Measurements from ENCODE around the gene SLC2A10. TPM values are rescaled to one million over a fixed set of nuclear protein-coding genes. Genes with fewer than 3 reads are reported as not detected.

The SLC2A10 gene
- total RNA-seq (2021) = 28.6 and 33.6 TPM in 2 replicates
- Bru-seq, nascent RNA = percentile 66 among the genes with signal in this experiment
- BruChase-seq, experiment 1, labeled RNA remaining after a 2-hour chase = percentile 79 among the genes with signal in this experiment
- percentile 81 among the genes with signal in this experiment for BruChase-seq, experiment 2, labeled RNA remaining after a 6-hour chase
- long read RNA-seq, full-length matches to known transcripts = 41 of 56 reads
- long read RNA-seq, partial matches to known transcripts = 5 of 56 reads
- long read RNA-seq, other reads (novel, unspliced or antisense) = 10 of 56 reads

DNA sequence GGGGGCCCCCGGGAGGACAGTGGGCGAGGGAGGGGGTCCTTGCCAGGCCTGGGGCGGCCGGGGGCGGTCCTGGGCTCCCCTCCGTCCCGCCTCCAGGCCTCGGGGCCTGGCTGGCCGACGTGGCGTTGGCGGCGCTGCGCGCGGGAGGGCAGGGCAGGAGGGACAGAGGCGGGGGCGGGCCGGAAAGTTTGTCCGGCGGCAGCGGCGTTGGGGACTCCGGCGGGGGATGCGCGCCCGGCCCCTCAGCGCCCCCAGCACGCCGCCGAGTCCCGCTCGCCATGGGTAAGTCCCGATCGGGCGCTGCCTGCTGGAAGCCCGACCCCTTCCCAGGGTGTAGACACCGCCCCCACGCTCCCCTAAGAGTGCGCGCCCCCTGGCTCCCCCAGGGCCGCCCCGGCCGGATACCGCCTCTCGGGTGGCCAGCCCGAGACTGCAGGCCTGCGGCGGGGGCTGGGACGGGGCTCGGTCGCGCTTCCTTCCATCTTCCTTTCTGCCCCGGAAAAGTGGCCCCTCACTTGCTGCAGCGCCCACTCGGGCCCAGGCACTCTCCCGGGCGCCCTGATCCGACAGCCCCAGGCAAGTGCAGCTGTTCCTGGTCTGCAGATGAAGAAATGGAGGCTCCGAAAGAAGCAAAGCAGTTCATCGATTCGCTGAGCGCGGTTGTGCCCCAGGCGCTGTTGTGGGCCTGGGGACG, at the start of gene SLC2A10:
TSS of gene SLC2A10 (plus strand) at position 191 of the 694 bp plus-strand sequence. CDS start at position 279, 88 bp downstream.
- no peaks in the 10 kb centered on the region for H3F3A ChIP-seq (ENCODE audit: insufficient read depth, low read depth)
- POLR2A ChIA-PET (ENCODE audit: unreplicated experiment) = no interaction called here
- H3K36me3 ChIP-seq (ENCODE audit: low read depth) = no peaks in the 10 kb centered on the region
- H3K79me2 ChIP-seq (ENCODE audit: low read depth) = no peaks in the 10 kb centered on the region
- peak within 1 kb of the TSS; percentile 94 for H2AFZ ChIP-seq
- H3K9me3 ChIP-seq (ENCODE audit: insufficient read depth, low read depth) = peaks cover 8% of the 10 kb centered on the region
- TSS peak; percentile 55 for BruUV-seq (replicated peaks)
- no peak within 1 kb of the TSS for H3K27ac ChIP-seq
- H3K27me3 ChIP-seq (ENCODE audit: insufficient read depth, low read depth) = no peaks in the 10 kb centered on the region
- H3K4me1 ChIP-seq (replicated peaks; ENCODE audit: insufficient read depth) = peaks cover 10% of the 10 kb centered on the region
- H3K4me2 ChIP-seq = peak within 1 kb of the TSS; percentile 78
- no peaks in the 10 kb centered on the region for H4K20me1 ChIP-seq (ENCODE audit: insufficient read depth)
- CTCF ChIA-PET = no interaction called here
- peak within 1 kb of the TSS; percentile 77 for H3K4me3 ChIP-seq
- TF ChIP-seq CTCF (conservative IDR thresholded peaks at IDR 0.05) = no peak
- TF ChIP-seq EZH2 (IDR thresholded peaks at IDR 0.05; ENCODE audit: low read depth) = no peak
- DNase-seq = peak; percentile 34 to 66
- no peaks in the 10 kb centered on the region for H3K9me2 ChIP-seq (ENCODE audit: insufficient read depth)
- intact Hi-C loops (cut with micrococcal nuclease; ENCODE audit: unreplicated experiment) = no loop called here

GRCh38 chr20:46660487-46660886, 49.0 kb upstream of the SLC2A10 start:
- H3K27me3 ChIP-seq (ENCODE audit: insufficient read depth, low read depth) = no peaks in the 10 kb centered on the region
- H3K4me2 ChIP-seq = no peak overlapping the region
- H3K27ac ChIP-seq = no peak overlapping the region
- ChIA-PET CTCF (no interaction called here), POLR2A (ENCODE audit: unreplicated experiment) (no interaction called here)
- no peaks in the 10 kb centered on the region for H3K9me2 ChIP-seq (ENCODE audit: insufficient read depth)
- no peak for DNase-seq
- no peak overlapping the region for H3K4me3 ChIP-seq
- no peaks in the 10 kb centered on the region for H3K79me2 ChIP-seq (ENCODE audit: low read depth)
- H3K36me3 ChIP-seq (ENCODE audit: low read depth) = no peaks in the 10 kb centered on the region
- no peak overlapping the region for H2AFZ ChIP-seq
- intact Hi-C loops (cut with micrococcal nuclease; ENCODE audit: unreplicated experiment) = no loop called here
- H3K9me3 ChIP-seq (ENCODE audit: insufficient read depth, low read depth) = no peaks in the 10 kb centered on the region
- BruUV-seq (replicated peaks) = no TSS peak
- H3K4me1 ChIP-seq (replicated peaks; ENCODE audit: insufficient read depth) = no peaks in the 10 kb centered on the region
- no peak for TF ChIP-seq EZH2 (IDR thresholded peaks at IDR 0.05; ENCODE audit: low read depth)
- no peak for TF ChIP-seq CTCF (conservative IDR thresholded peaks at IDR 0.05)
- no peaks in the 10 kb centered on the region for H3F3A ChIP-seq (ENCODE audit: insufficient read depth, low read depth)
- no peaks in the 10 kb centered on the region for H4K20me1 ChIP-seq (ENCODE audit: insufficient read depth)

DNA sequence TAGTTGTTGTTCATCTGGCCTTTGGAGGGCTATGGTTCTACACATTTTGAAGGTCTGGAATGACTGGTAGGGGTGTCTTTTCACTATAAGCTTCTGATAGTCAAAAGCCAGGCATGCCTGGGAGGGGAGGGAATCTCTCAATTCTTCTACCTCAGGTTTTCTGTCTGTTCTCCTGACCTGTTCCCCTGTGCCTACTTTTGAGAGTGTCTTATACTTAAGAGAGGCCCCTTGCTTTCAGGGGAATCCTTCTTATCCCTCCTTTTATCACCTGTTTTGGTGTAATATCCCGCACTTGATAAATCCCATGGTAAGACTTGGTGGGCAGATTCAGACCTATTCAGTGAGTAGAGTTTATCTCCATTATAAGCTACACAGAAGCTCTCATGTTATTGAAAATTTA, 47.8 kb upstream of the SLC2A10 start:
- H4K20me1 ChIP-seq (ENCODE audit: insufficient read depth) = no peaks in the 10 kb centered on the region
- no peaks in the 10 kb centered on the region for H3K9me3 ChIP-seq (ENCODE audit: insufficient read depth, low read depth)
- no peaks in the 10 kb centered on the region for H3K27me3 ChIP-seq (ENCODE audit: insufficient read depth, low read depth)
- no peak overlapping the region for H3K27ac ChIP-seq
- intact Hi-C loops (cut with micrococcal nuclease; ENCODE audit: unreplicated experiment) = no loop called here
- H3K4me3 ChIP-seq = no peak overlapping the region
- H3K4me1 ChIP-seq (replicated peaks; ENCODE audit: insufficient read depth) = no peaks in the 10 kb centered on the region
- H3K9me2 ChIP-seq (ENCODE audit: insufficient read depth) = no peaks in the 10 kb centered on the region
- DNase-seq = no peak
- H3K36me3 ChIP-seq (ENCODE audit: low read depth) = no peaks in the 10 kb centered on the region
- BruUV-seq (replicated peaks) = no TSS peak
- no peaks in the 10 kb centered on the region for H3K79me2 ChIP-seq (ENCODE audit: low read depth)
- no peaks in the 10 kb centered on the region for H3F3A ChIP-seq (ENCODE audit: insufficient read depth, low read depth)
- TF ChIP-seq EZH2 (IDR thresholded peaks at IDR 0.05; ENCODE audit: low read depth) (no peak), CTCF (conservative IDR thresholded peaks at IDR 0.05) (no peak)
- ChIA-PET CTCF (no interaction called here), POLR2A (ENCODE audit: unreplicated experiment) (no interaction called here)
- no peak overlapping the region for H3K4me2 ChIP-seq
- H2AFZ ChIP-seq = no peak overlapping the region

Measured in PC-9 (cell line).